Measurements from ENCODE around the gene CCNF.

DNA sequence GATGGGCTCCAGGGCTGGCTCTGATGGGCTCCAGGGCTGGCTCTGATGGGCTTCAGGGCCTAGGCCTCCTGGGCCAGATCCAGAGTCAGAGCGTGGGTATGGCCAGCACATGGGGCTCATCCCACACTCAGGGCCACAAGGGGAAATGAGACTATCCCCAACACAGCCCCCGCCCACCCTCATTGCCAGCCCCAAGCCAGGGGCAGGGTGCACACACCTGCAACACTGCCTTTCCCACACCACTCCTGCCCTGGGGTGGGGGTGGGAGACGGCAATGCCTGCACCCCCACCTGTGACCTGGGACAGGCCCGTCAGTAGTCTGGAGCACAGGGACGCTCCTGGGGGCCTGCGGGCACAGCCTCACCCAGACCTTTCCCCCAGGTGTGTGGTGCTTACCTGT lies 70.2 kb downstream of the CCNF start:
- TF ChIP-seq CTCF (IDR thresholded peaks at IDR 0.05) (no peak), POLR2AphosphoS5 (IDR thresholded peaks at IDR 0.05) (no peak)
